Anterior cingulate cortex (tissue), 58 donors: Measurements from ENCODE around the gene SLC39A7.

Experiments
- DNase-seq, 58 donors: peaks; one replicate each; lab custom pipeline; 2025; lab: John Stamatoyannopoulos, UW

Gene SLC39A7, protein sequence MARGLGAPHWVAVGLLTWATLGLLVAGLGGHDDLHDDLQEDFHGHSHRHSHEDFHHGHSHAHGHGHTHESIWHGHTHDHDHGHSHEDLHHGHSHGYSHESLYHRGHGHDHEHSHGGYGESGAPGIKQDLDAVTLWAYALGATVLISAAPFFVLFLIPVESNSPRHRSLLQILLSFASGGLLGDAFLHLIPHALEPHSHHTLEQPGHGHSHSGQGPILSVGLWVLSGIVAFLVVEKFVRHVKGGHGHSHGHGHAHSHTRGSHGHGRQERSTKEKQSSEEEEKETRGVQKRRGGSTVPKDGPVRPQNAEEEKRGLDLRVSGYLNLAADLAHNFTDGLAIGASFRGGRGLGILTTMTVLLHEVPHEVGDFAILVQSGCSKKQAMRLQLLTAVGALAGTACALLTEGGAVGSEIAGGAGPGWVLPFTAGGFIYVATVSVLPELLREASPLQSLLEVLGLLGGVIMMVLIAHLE

DNA sequence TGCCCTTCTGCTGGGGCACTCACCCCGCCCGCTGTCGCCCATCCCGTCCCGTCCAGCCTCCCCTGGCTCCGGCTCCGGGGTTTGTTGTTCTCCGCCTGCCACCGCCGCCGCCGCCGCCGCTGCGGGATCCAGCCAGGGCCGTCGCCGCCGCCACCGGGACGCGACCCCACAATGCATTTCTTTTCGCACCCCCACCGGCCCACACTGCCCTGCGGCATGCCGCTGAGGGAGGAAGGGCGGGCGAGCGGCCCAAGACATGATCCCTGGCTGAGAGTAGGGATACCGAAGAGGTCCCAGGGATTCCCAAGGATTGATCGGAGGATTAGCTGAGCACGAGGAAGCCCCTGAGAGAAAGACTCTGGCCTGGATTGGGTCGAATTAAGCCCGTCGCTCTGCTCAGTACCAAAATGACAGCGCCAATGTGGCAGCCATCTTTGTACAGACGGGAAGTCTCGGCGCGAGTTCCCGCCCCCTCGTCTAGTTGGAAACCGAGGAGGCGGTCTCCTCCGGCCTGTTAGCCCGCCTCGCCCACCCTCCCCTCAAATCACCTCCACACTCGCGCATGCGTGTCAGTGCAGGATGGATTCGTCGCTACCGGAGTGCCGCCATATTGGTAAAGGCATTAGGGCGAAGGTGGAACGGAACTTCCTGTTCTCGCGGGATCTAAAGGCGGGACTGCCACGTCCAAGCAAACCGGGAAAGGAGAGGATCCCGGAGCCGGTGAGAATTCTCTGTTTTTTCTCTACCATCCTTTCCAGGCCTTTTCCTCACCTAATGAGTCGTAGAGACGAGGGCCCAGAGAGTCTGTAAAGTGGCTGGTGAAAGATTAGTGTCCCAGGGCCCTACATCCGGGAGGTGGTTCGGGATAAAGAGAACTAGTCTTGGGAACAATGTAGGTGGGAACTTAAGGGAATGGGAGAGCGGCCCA is at the start of gene SLC39A7, which contains the start of gene RXRB:
Gene SLC39A7 (plus strand): TSS at position 649 of the 928 bp plus-strand sequence. CDS start 379 bp downstream, outside the sequence.
Gene RXRB (minus strand): TSS at position 447 of the 928 bp plus-strand sequence. CDS start 189 bp downstream, at position 258.
- DNase-seq, result peak; percentile 86 to 99 (median 97)

DNA sequence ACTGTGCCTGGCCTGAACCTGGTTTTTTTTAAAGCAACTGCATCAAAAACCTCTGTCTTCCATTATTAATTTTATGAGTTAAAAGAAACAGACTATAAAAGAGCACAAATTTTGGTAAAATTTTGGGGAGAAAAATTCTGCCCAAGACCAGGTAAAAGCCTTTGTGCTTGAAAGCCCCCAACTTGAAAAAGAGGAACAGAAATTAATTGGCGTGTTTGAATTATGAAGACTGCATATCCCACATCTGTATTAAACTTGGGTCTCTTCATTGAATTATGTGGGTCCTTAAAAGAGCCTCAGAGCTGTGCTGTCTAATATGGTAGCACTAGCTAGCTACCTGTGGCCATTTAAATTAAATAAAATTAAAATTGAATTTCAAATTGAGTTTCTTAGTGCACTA is 49.6 kb upstream of the SLC39A7 start:
- no peak for DNase-seq

DNA sequence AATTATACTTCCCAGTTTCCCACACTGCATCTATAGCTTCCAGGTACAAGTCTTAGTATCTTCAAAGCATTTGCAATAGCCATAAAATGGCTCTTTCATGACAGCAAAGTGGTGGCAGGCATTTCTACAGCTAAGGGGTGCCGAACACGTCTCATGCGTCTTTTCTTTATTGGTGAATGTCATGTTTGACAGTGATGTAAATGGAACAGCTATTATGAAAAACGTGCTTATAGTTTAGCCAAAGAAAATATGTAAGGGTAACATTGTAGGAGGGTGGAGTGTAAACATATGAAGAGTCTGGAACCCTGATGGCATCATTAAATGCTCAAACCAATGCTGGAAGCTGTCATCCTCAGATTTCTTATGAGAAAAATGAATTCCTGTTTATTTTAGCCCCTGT is 46.3 kb upstream of the SLC39A7 start:
- DNase-seq, result no peak

DNA sequence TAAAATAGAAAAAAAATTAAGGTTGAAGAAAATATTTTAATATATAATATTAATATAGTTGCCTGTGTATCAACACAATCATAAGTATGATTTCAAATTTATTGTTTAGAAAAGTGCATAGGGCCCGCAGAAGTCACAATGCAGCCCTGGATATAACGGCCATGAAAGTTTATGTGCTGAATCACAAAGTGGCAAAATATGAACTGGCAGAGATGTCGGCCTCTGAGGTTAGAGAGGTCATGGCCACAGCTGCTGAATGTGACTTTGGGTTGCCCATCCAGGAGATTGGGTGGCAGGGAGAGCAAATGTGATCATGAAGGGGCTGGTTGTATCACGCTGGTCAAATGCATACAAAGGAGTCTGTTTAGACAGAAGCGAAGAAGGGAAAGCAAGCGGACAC is 44.1 kb upstream of the SLC39A7 start:
- DNase-seq, result no peak

DNA sequence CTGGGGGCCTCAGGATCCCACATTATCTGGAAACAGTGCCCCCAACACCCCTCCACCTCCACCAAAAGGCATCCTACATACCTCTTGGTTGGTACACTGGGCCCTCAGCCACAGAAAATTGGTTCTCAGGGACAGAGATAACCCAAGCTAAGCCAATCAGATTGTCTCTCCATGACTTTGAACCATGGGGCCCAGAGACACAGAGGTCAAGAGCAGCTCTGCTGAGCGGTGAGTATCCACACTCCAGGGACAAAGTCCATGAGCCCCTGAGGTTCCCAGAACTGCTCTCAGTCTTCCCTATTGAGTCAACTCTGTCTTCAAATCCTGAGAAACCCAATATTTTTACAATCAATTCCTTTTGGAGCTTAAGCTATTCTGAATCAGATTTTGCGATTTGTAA is 43.7 kb upstream of the SLC39A7 start:
- DNase-seq, result no peak

DNA sequence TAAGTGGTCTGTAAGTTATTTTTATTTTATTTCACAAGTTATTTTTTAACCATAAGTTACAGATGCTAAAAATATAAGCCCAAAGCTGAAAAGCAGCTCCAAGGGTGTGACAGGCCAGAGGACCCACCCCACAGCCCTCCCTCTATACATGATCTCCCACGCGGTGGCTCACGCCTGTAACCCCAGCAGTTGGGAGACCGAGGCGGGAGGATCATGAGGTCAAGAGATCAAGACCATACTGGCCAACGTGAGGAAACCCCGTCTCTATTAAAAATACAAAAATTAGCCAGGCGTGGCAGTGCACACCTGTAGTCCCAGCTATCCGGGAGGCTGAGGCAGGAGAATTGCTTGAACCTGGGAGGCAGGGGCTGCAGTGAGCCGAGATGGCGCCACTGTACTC is 40.6 kb upstream of the SLC39A7 start:
- DNase-seq, result no peak

DNA sequence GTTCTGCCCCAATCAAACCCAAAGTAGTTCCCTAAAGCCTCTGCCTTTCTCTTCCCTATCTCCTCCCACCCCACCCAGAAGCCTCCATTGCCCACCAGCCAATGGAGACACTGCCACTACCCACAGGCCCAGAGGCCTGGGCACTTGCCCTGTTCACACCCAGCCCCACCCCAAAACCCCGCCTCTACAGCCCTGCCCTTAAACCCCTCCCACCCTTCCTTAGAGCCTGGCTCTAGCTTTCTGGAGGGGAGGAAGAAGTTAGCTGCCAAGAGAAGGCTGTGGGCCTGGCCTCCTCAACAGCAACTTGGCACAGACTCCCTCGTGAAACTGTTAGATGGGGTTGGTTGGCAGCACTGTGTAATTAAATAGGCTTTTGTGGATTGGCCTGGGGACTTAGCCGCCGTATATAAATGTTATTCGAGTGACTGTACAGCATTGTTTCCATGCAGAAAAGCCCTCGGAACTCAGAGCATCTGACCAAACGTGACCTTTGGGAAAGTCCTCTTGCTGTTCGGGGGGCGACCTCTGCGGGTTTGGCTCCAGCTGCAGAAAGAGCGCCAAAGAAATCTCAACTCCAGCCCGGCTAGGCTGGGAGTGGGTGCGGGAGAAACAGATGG is 39.8 kb upstream of the SLC39A7 start:
- peak in 24 of 58 donors; percentile 4 to 68 (median 16) for DNase-seq

DNA sequence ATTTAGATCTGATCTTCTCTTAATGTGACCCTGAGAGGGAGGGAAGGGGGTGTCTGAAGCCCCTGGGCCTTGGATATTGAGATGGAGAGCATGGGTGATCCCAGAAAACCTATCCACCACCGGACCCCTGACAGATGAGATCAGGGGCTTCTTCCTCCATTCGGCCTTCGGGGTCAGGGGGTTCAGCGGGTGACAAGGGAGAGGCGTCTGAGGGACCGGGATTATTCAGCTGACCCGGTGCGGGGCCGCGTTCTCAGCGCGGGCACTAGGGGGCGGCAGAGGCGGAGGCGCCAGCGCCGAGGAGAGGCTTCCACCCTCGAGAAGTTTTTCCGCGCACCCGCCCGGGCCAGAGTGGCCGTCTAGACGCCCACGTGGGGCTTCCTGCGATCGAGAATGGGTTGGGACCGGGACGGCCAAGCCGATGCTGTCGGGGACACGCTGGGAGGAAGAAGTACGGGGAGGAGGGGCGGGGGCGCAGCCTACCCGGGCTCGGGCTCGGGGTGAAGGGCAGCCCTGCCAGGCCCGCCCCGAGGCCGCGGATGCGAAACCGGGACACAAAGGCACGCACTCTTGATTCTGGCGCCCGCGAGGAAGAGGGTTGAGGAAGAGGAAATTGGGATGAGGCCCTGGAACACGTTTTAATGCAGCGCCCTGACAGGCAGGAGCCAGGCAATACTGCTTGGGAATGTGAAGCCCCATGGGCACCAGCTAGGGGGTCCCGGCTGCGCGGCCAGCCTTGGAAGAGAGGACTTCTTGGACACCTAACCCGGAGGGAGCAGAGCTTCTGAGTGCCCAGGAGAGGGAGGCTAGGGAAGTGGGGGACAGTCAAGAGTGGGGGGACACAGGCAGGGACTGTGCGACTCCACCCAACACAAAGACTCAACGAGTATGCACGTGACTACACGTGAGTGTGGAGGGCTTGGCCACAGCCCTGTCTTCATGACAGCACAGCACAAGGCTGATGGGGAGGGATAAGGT is 39.0 kb upstream of the SLC39A7 start:
- DNase-seq, result peak in 54 of 58 donors; percentile 2 to 77 (median 44)

DNA sequence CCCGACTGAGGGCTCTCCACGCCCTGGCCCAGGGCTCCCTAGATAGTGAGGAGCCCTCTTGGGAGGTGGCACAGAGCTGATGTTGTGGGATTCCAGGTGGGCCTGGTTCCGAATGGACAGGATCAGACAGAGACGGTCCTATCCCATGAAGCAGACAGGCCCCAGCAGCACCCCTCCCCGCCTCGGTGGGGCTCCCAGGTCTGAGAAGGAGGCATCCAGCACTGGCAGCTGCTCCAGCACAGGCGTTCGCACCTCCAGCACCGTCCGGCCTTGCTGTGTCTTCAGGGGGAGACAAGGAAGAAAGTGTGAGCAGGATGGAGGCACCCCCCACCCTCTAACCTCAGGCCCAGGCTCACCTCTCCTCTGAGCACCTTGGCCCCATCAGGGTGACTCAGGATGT is 37.1 kb upstream of the SLC39A7 start:
- DNase-seq, result no peak

DNA sequence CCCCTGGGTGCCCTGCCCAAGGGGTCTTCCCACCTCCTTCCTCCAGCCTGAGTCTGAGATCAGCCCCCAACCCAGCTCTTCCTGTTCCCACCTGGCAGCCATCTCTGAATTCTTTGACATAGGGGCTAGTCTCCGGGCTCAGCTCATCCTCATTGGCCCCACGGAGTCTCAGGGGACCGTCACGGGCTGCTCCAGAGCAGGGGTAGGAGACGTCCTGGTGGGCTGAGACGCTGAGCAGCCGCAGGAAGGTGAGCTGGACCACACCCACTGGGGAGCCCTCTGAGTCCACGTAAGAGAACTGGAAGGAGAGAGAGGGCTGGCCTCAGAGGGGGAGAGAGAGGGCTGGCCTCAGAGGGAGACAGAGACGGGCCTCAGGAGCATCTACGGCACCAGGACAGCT is 36.5 kb upstream of the SLC39A7 start:
- DNase-seq, result no peak

DNA sequence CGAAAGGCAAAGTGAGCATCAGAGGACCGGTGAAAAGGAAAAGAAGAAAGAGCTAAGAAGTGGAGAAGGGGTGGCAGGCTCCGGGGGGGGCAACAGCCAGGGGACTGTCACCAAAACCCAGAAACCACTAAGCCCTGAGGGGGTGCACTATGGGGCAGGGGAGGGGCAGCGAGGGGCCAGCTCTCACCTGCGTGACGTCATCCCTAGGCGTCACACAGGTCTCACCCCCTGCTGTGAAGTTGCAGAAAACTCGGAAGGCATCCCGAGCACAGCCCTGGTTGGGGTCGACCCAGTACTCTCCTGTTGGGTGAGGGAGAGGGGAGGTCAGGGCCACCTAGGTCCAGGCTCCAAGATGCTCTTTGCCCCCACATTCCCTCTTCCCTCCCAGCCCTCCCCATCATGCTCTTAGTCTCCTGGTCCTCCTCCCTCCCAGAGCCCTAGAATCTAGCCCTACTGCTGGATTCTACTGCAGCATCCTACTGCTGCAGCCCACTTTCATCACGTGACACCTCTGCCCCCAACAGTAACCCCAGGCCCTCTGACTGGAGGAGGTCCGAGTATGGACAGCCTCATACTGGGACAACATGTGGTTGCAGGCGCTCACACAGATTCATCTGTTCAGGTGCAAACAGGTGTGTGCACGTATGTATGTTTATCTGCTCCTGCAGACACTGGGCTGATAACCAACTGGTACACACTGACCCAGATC is 35.8 kb upstream of the SLC39A7 start:
- DNase-seq, result no peak

DNA sequence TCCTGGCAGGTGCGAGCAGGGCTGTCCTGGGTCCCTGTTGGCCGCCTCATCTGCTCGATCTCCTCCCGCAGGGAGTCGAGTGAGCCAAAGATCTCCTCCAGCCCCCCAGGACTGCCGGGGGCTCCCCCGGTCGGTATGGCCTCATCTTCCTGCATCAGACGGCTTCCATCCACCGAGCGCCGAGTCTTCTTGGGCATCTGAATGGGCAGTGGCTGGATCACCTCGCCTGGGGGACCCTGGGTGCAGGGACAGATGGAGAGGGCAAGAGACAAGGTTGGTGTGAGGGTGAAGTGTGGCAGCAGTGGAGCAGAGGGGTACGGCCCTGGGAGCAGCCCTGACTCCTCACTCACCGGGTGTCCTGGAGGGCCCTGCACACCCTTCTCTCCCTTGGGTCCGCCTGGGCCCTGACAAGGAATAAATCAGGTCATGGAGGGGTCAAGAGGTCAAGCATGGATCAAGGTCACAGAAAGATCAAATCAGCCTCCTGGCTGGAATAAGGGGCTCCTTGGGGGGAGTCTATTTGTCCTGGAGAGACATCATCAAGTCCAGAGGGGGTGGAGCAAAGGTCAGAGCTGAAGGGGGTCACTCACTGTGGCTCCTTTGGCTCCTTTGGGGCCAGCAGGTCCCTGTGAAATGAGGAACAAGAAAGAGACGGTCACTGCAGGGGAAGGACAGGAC is 34.9 kb upstream of the SLC39A7 start:
- DNase-seq, result no peak

DNA sequence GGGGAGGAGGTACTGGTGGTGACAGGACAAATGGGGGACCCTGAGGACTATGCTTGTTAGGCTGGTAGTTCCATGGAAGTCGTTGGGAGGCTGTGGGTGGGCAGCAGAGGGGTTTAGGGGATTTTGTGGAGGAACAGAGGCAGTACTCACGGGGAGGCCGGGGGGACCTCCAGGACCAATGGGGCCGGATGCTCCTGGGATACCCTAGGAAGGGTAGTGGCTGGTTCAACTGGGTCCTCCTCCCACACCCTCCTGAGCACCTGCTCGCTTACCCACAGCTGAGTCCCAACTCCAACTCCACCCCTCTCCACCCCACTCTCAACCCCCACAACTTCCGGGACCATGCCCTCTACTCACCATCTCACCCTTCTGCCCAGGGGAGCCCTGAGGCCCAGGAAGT is 34.3 kb upstream of the SLC39A7 start:
- no peak for DNase-seq

DNA sequence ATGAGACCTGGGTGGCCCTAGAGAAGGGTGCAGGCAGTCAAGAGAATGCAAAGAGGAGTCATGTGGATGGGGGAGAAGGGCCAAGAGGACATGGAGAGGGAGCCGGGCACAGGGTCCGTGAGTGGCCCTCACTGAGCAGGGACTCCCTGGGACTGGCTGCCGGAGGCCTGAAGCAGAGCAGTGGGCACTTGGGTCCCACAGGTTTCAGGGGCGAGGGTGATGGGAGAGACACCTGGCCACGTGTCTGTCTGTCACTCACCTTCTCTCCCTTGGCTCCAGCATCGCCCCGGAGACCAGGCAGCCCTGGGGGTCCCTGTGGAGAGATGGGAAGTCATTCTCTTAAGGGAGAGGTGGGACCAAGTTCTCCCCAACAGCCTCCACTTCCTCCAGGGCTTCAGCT is 33.9 kb upstream of the SLC39A7 start:
- no peak for DNase-seq

DNA sequence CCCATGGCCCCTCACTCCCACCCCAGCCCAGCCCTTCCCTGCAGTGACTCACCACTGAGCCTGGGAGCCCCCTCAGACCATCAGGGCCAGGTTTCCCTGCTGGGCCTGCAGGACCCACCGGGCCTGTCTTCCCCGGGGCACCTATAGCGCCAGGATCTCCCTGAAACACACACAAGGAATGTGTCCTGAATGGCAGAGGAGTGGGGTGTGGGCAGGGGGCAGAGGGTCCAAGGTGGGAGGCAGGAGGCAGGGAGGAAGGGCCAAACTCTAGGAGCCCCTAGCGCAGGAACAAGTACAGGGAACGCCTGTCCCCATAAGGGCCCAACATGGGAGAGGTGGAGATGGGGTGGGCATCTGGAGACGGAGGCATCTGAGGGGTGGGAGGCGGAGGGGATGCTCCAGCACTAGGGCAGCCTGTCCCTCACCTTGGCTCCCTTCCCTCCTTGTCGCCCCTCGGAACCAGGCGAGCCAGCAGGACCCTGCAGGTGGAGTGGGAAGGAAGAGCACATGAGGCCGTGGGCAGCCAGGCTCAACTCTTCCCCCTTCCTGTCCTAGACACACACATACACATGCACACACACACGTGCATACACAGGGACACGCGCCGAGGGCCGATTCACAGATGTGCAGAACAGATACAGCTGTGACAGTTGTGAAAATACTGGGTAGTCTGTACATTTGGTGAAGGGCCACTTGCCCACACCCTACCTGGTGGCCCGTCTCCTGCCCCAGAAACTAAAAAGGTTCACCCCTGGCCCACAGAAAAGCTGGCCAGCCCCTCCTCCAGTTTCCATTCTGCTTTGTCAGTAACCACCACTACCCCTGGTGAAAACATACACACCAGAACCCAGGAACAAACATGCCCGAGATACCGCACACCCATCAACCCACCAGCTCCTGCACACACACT is 33.0 kb upstream of the SLC39A7 start:
- no peak for DNase-seq

DNA sequence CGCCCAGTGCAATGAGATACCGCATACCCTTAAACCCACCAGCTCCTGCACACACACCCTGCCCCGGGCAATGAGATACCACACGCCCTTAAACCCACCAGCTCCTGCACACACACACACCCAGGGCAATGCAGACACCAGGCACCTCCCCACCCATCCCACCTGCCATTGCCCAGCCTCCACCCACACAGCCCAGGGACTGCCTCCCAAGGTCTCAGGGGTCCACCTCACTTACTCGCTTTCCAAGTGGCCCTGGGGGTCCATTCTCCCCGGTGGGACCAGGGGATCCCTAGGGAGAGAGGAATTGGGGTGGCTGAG is 32.4 kb upstream of the SLC39A7 start:
- no peak for DNase-seq

DNA sequence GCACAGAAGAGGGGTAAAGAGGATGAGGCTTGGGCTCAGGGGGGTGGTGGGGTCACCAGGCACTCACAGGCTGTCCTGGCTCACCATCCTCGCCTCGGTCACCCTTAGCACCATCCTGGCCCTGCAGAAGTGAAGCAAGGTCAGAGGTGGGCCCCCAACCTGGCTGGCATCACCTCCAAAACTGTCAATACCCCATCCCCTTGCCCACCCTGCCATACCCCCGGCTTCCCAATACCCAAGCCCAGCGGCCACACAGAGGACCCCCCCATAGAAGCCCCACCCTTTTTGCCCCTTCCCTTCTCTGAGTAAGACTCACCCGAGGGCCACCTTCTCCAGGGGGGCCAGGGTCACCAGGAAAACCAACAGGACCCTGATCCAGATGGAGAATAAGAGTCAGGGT is 32.0 kb upstream of the SLC39A7 start:
- no peak for DNase-seq
